Measurements from ENCODE around the gene CAPN5. TPM values are rescaled to one million over a fixed set of nuclear protein-coding genes. Genes with fewer than 3 reads are reported as not detected.

The CAPN5 gene
- polyA plus RNA-seq, 3 donors = 0.28 to 0.83 (median 0.62) TPM

- H3K9ac ChIP-seq (ENCODE audit: insufficient read depth, low read length, poor library complexity, severe bottlenecking) = peak overlapping the region; percentile 37
- no peaks in the 10 kb centered on the region for H3K79me2 ChIP-seq (ENCODE audit: insufficient read depth, low read length)
- no peak overlapping the region for H3K4me3 ChIP-seq (replicated peaks in 1 of 3; ENCODE audit: low read depth in 2 of 3, low read length in 3 of 3)
- no peak overlapping the region for H3K27ac Mint-ChIP-seq
- H3K9me3 Mint-ChIP-seq = peaks cover 0 to 4% (median 0%) of the 10 kb centered on the region in 7 donors
- H2AFZ ChIP-seq (ENCODE audit: insufficient read depth, low read depth, low read length, poor library complexity, severe bottlenecking) = peak overlapping the region; percentile 76
- peaks cover 40% of the 10 kb centered on the region for H3K4me1 Mint-ChIP-seq
- H3K4me2 ChIP-seq (replicated peaks; ENCODE audit: extremely low read depth, low read length, poor library complexity, severe bottlenecking) = peak overlapping the region; percentile 19
- H3K4me1 ChIP-seq (ENCODE audit: control insufficient read depth in 1 of 2, insufficient read depth in 2 of 2, low read length in 2 of 2) = peaks cover 38 to 40% of the 10 kb centered on the region in 2 donors
- peak overlapping the region in 1 of 2 donors; percentile 53 for H3K4me3 Mint-ChIP-seq
- WGBS (ENCODE audit: insufficient coverage) = 14% methylated on average over 9 of the region's 10 CpGs
- no peaks in the 10 kb centered on the region for H4K20me1 ChIP-seq (ENCODE audit: insufficient read depth, low read length)
- no peak for DNase-seq
- H3K27ac ChIP-seq (ENCODE audit: low read depth in 1 of 2, low read length in 2 of 2) = no peak overlapping the region
- no peaks in the 10 kb centered on the region for H3K27me3 ChIP-seq (ENCODE audit: control insufficient read depth in 2 of 2, insufficient read depth in 2 of 2, low read length in 2 of 2)
- H3K27me3 Mint-ChIP-seq (ENCODE audit: low read depth in 3 of 3) = peaks cover 2 to 7% (median 5%) of the 10 kb centered on the region in 3 donors
- no peak for TF ChIP-seq CTCF (IDR thresholded peaks at IDR 0.05)
- peaks cover 4 to 7% of the 10 kb centered on the region in 2 donors for H3K36me3 ChIP-seq (replicated peaks in 1 of 2; ENCODE audit: control insufficient read depth in 1 of 2, insufficient read depth in 2 of 2, low read length in 2 of 2)
- H3K36me3 Mint-ChIP-seq = peaks cover 5% of the 10 kb centered on the region in 2 donors
- intact Hi-C loops (cut with micrococcal nuclease) = no loop called here
- no peaks in the 10 kb centered on the region for H3K9me3 ChIP-seq (replicated peaks in 1 of 2; ENCODE audit: control insufficient read depth in 1 of 2, insufficient read depth in 1 of 2, low read length in 2 of 2)
These were observed 106.7 kb downstream of the CAPN5 start for GRCh38 chr11:77173494-77173893.

DNA sequence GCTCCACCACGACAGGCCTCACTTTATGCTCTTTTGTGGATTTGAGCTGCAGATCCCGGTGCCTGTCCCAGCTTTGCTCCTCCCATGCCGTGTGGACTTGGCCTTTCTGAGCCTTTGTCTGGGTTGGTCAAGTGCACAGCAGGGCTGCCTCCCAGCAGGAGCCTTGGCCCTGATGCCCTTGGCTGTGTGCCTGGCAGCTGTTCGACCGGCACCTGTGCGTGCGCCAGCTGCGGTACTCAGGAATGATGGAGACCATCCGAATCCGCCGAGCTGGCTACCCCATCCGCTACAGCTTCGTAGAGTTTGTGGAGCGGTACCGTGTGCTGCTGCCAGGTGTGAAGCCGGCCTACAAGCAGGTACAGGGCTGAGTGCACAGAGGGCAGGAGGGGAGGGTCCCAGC lies 107.8 kb downstream of the CAPN5 start:
- H3K27ac ChIP-seq (ENCODE audit: low read depth in 1 of 2, low read length in 2 of 2) = peak overlapping the region in 1 of 2 donors; percentile 87
- no peak overlapping the region for H3K4me2 ChIP-seq (replicated peaks; ENCODE audit: extremely low read depth, low read length, poor library complexity, severe bottlenecking)
- H3K36me3 ChIP-seq (replicated peaks in 1 of 2; ENCODE audit: control insufficient read depth in 1 of 2, insufficient read depth in 2 of 2, low read length in 2 of 2) = peaks cover 4 to 7% of the 10 kb centered on the region in 2 donors
- H3K27me3 Mint-ChIP-seq (ENCODE audit: low read depth in 3 of 3) = peaks cover 2 to 7% (median 5%) of the 10 kb centered on the region in 3 donors
- no peak for TF ChIP-seq CTCF (IDR thresholded peaks at IDR 0.05)
- H4K20me1 ChIP-seq (ENCODE audit: insufficient read depth, low read length) = no peaks in the 10 kb centered on the region
- H3K9me3 ChIP-seq (replicated peaks in 1 of 2; ENCODE audit: control insufficient read depth in 1 of 2, insufficient read depth in 1 of 2, low read length in 2 of 2) = no peaks in the 10 kb centered on the region
- peaks cover 40% of the 10 kb centered on the region for H3K4me1 Mint-ChIP-seq
- DNase-seq = no peak
- intact Hi-C loops (cut with micrococcal nuclease) = no loop called here
- H3K4me1 ChIP-seq (ENCODE audit: control insufficient read depth in 1 of 2, insufficient read depth in 2 of 2, low read length in 2 of 2) = peaks cover 38 to 40% of the 10 kb centered on the region in 2 donors
- no peak overlapping the region for H2AFZ ChIP-seq (ENCODE audit: insufficient read depth, low read depth, low read length, poor library complexity, severe bottlenecking)
- H3K27ac Mint-ChIP-seq = peak overlapping the region in 1 of 7 donors; percentile 93
- H3K9ac ChIP-seq (ENCODE audit: insufficient read depth, low read length, poor library complexity, severe bottlenecking) = peak overlapping the region; percentile 71
- H3K36me3 Mint-ChIP-seq = peaks cover 5 to 9% of the 10 kb centered on the region in 2 donors
- no peaks in the 10 kb centered on the region for H3K27me3 ChIP-seq (ENCODE audit: control insufficient read depth in 2 of 2, insufficient read depth in 2 of 2, low read length in 2 of 2)
- WGBS (ENCODE audit: insufficient coverage) = 93% methylated on average over 16 of the region's 16 CpGs
- no peaks in the 10 kb centered on the region for H3K79me2 ChIP-seq (ENCODE audit: insufficient read depth, low read length)
- H3K4me3 Mint-ChIP-seq = no peak overlapping the region
- peak overlapping the region in 1 of 3 experiments; percentile 70 for H3K4me3 ChIP-seq (replicated peaks in 1 of 3; ENCODE audit: low read depth in 2 of 3, low read length in 3 of 3)
- H3K9me3 Mint-ChIP-seq = peaks cover 0 to 4% (median 0%) of the 10 kb centered on the region in 7 donors
